BE2C (cell line): ENCODE data around the gene CD68.

Experiments used
- DNase-seq: peaks from one replicate; pipeline ENCODE4 v3.0.0-alpha.2; 2020
- H3K27me3 ChIP-seq: fragments of 250-450 bp; sonication (Bioruptor Pico); 2 replicates; pipeline ENCODE4 v1.5.1; 2020; ENCODE audit warnings: mild to moderate bottlenecking
- H3K36me3 ChIP-seq: fragments of 250-450 bp; sonication (Bioruptor Pico); 2 replicates; pipeline ENCODE4 v1.5.1; 2020; ENCODE audit warnings: mild to moderate bottlenecking
- H3K4me1 ChIP-seq: fragments of 250-450 bp; sonication (Bioruptor Pico); 2 replicates; pipeline ENCODE4 v1.5.1; 2020
- H3K4me3 ChIP-seq: 2 replicates; pipeline ENCODE4 v1.5.1; 2011; ENCODE audit warnings: low read depth, low read length
- H3K9me3 ChIP-seq: fragments of 250-450 bp; sonication (Bioruptor Pico); 2 replicates; pipeline ENCODE4 v1.5.1; 2020
- CTCF ChIP-seq: IDR thresholded peaks from 2 replicates; pipeline ENCODE4 v1.5.1; 2012; ENCODE audit warnings: mild to moderate bottlenecking, low read depth, low read length

Gene CD68

GRCh38 chr17:7577327-7578199 is 1.9 kb upstream of the CD68 start:
- H3K36me3 ChIP-seq, result peaks cover 63% of the 10 kb centered on the region
- TF ChIP-seq CTCF, result no peak
- DNase-seq, result no peak
- no peaks in the 10 kb centered on the region for H3K9me3 ChIP-seq
- H3K4me1 ChIP-seq, result peaks cover 15% of the 10 kb centered on the region
- H3K4me3 ChIP-seq, result no peak overlapping the region
- no peaks in the 10 kb centered on the region for H3K27me3 ChIP-seq

- TF ChIP-seq CTCF, result no peak
- H3K4me1 ChIP-seq, result peaks cover 14% of the 10 kb centered on the region
- no peak for DNase-seq
- H3K4me3 ChIP-seq, result no peak overlapping the region
- H3K9me3 ChIP-seq, result no peaks in the 10 kb centered on the region
- H3K36me3 ChIP-seq, result peaks cover 45% of the 10 kb centered on the region
- no peaks in the 10 kb centered on the region for H3K27me3 ChIP-seq
Measured at GRCh38 chr17:7579834-7580603, 581 bp downstream of the CD68 start.

- H3K27me3 ChIP-seq, result no peaks in the 10 kb centered on the region
- no peak for DNase-seq
- H3K36me3 ChIP-seq, result peaks cover 36% of the 10 kb centered on the region
- no peak overlapping the region for H3K4me3 ChIP-seq
- H3K9me3 ChIP-seq, result no peaks in the 10 kb centered on the region
- peaks cover 13% of the 10 kb centered on the region for H3K4me1 ChIP-seq
- no peak for TF ChIP-seq CTCF
Measured at GRCh38 chr17:7580604-7581575, 1.5 kb downstream of the CD68 start.

GRCh38 chr17:7582396-7583252 is 3.2 kb downstream of the CD68 start:
- Histone ChIP-seq H3K4me3 (no peak overlapping the region), H3K4me1 (peaks cover 13% of the 10 kb centered on the region), H3K36me3 (peaks cover 24% of the 10 kb centered on the region), H3K9me3 (no peaks in the 10 kb centered on the region), H3K27me3 (no peaks in the 10 kb centered on the region)
- no peak for TF ChIP-seq CTCF
- DNase-seq, result no peak
